PC-3 (cell line): ENCODE results near the gene ASB14.

Source experiments
- EZH2 ChIP-seq: fragments of 300-600 bp; sonication (generic); IDR thresholded peaks from one replicate; pipeline ENCODE4 v1.6.1; 2017; ENCODE audit warnings: antibody characterized with exemption, mild to moderate bottlenecking, low read length; ENCODE audit not compliant: unreplicated experiment
- EZH2phosphoT487 ChIP-seq: fragments of 300-600 bp; sonication (generic); IDR thresholded peaks from 2 replicates; pipeline ENCODE4 v1.6.1; 2018; ENCODE audit warnings: mild to moderate bottlenecking, antibody characterized with exemption, low read length, borderline replicate concordance
- TF ChIP-seq, protein P1 (sequence below): fragments of 300-600 bp; sonication (generic); conservative IDR thresholded peaks from 2 replicates; pipeline ENCODE4 v1.5.1; 2017; ENCODE audit warnings: antibody characterized with exemption, low read depth, mild to moderate bottlenecking, low read length

DNA sequence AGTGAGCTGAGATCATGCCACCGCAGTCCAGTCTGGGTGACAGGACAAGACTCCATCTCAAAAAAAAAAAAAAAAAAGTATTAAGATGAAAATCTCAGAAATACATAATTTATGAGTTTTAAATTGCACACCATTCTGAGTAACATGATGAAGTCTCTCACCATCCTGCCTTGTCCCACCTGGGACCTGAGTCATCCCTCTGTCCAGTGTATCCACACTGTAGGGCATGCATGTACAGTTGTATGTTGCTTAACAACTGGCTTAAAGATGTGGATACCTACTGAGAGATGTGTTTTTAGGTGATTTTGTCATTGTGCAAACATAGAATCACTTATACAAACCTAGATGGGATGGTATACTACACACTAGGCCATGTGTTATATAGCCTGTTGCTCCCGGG, 17.1 kb downstream of the ASB14 start:
- TF ChIP-seq, protein P1, sequence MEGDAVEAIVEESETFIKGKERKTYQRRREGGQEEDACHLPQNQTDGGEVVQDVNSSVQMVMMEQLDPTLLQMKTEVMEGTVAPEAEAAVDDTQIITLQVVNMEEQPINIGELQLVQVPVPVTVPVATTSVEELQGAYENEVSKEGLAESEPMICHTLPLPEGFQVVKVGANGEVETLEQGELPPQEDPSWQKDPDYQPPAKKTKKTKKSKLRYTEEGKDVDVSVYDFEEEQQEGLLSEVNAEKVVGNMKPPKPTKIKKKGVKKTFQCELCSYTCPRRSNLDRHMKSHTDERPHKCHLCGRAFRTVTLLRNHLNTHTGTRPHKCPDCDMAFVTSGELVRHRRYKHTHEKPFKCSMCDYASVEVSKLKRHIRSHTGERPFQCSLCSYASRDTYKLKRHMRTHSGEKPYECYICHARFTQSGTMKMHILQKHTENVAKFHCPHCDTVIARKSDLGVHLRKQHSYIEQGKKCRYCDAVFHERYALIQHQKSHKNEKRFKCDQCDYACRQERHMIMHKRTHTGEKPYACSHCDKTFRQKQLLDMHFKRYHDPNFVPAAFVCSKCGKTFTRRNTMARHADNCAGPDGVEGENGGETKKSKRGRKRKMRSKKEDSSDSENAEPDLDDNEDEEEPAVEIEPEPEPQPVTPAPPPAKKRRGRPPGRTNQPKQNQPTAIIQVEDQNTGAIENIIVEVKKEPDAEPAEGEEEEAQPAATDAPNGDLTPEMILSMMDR, result no peak
- TF ChIP-seq EZH2 (no peak), EZH2phosphoT487 (no peak)
